ENCODE results near the gene AP5S1. TPM values are rescaled to one million over a fixed set of nuclear protein-coding genes. Genes with fewer than 3 reads are reported as not detected.

Gene AP5S1
- total RNA-seq, 1 donor from 2014 or later = 5.5 TPM

DNA sequence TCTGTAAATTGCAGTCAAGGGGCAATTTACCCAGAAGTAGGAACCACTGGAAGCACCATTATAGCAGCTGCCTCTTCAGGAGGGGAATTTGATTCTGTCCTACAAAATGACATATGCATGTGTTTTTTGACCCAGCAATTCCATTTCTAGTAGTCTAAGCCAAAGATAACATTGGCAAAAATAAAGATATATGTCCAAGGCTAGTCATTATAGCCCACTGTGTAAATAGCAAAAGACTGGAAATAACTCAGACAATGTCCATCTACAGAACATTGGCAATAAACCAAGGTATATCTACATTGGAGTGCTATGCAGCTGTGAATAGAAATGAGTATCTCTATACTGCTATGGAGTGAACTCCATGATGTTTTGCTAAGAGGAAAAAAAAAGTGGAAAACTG is 56.3 kb downstream of the AP5S1 start:
- DNase-seq = no peak

Other genes starting within 250 kb of the AP5S1 start
- gene GFRA4, start 157.1 kb upstream of the AP5S1 start, total RNA-seq = not detected
- 3.6 TPM for gene ADAM33, start 138.5 kb upstream of the AP5S1 start, total RNA-seq
- 0.16 TPM for gene SIGLEC1, start 107.9 kb upstream of the AP5S1 start, total RNA-seq
- 1.7 TPM for gene HSPA12B, start 87.9 kb upstream of the AP5S1 start, total RNA-seq
- 18.9 TPM for gene ADISSP, start 52.8 kb upstream of the AP5S1 start, total RNA-seq
- 0.16 TPM for gene SPEF1, start 39.1 kb upstream of the AP5S1 start, total RNA-seq
- 55.4 TPM for gene CENPB, start 33.8 kb upstream of the AP5S1 start, total RNA-seq
- 4.5 TPM for gene CDC25B, start 24.2 kb upstream of the AP5S1 start, total RNA-seq
- gene MAVS, start 26.3 kb downstream of the AP5S1 start, total RNA-seq = 8.0 TPM
- 61.6 TPM for gene PANK2, start 68.8 kb downstream of the AP5S1 start, total RNA-seq
- 28.5 TPM for gene RNF24, start 195.0 kb downstream of the AP5S1 start, total RNA-seq

Data from occipital lobe (tissue), 2 donors.